Progenitor cell of endocrine pancreas (in vitro differentiated cells): ENCODE data around the gene DMWD. TPM values are rescaled to one million over a fixed set of nuclear protein-coding genes. Genes with fewer than 3 reads are reported as not detected.

ENCODE experiments used
- DNase-seq: peaks from one replicate; pipeline ENCODE4 v3.0.0; 2021; ENCODE audit warnings: low spot score; ENCODE audit not compliant: unreplicated experiment
- H3K27ac Mint-ChIP-seq: 2 replicates; pipeline ENCODE4 v1.8.0; 2021; ENCODE audit warnings: mild to moderate bottlenecking, moderate library complexity, mixed read lengths
- H3K27me3 Mint-ChIP-seq: 2 replicates; pipeline ENCODE4 v1.8.0; 2021; ENCODE audit warnings: mixed read lengths
- H3K36me3 Mint-ChIP-seq: 2 replicates; pipeline ENCODE4 v1.8.0; 2022; ENCODE audit warnings: mixed read lengths; ENCODE audit not compliant: insufficient read depth
- H3K4me1 Mint-ChIP-seq: 2 replicates; pipeline ENCODE4 v1.8.0; 2021; ENCODE audit warnings: low read depth, mixed read lengths
- H3K4me3 Mint-ChIP-seq: 2 replicates; pipeline ENCODE4 v1.8.0; 2021; ENCODE audit warnings: low read depth, mild to moderate bottlenecking, moderate library complexity, mixed read lengths
- H3K9me3 Mint-ChIP-seq: 2 replicates; pipeline ENCODE4 v1.8.0; 2021; ENCODE audit warnings: low read depth, mixed read lengths
- total RNA-seq: library from RNA; stranded (reverse); gene quantifications from 2 replicates; pipeline ENCODE4 v1.2.1, GENCODE V29; 2021
- TF ChIP-seq, protein P1 (sequence below): fragments of 200-600 bp; sonication (generic); IDR thresholded peaks from one replicate; pipeline ENCODE4 v1.5.0; 2021; ENCODE audit warnings: antibody characterized with exemption, mild to moderate bottlenecking; ENCODE audit not compliant: unreplicated experiment

Gene DMWD
- total RNA-seq, 1 donor from 2014 or later, result 108 TPM

DNA sequence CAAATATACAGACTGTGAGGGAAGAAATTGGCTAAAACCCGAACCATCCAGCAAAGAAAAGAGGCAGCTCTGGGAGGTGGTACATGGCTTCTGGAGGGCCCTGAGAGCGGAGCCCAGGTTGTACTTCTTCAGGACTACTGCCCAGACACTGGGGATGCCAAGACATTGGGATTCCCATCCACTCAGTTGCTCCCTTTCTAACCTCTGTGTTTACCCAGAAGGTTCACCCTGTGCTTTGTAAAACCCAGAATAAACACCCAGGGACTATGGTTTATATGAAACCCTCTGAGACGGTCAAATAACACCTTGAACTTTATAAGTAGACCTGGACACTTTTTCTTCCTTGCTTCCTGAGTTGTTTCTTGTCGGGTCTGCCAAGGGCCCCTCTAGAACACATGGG, 49.7 kb downstream of the DMWD start:
- no peak overlapping the region for H3K27ac Mint-ChIP-seq

DNA sequence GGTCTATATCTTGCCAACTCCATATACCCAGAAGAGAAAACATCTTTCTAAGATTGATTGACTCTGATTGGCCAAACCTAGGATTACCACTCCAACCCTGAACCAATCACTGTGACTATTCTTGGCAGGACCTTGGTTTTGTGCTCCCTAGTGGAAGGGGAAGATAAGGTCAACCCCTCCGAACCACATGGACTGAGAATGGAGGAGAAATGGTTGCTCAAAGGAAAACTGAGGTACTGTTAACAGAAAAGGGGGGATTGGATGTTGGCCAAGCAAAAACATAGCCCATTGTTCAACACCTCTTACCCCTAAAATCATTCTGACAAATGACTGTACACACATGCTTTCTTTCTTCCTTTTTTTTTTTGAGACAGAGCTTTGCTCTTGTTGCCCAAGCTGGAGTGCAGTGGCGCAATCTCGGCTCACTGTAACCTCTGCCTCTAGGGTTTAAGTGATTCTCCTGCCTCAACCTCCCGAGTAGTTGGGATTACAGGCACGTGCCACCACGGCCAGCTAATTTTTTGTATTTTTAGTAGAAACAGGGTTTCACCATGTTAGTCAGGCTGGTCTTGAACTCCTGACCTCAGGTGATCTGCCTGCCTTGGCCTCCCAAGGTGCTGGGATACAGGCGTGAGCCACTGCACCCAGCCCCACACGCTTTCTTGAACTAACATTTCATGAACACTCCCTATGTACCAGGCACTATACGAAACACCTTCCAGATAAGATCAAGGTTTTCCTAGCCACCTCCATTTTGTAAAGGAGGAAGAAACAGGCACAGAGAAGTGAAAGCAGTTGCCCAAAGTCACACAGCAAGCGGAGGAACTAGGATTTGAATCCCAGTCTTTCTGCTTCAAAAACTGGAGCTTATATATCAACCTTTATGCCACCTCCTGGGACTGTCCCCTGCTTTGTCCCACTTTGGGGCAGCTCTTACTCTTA, 52.9 kb downstream of the DMWD start:
- no peaks in the 10 kb centered on the region for H3K9me3 Mint-ChIP-seq
- H3K27ac Mint-ChIP-seq, result no peak overlapping the region
- peaks cover 2% of the 10 kb centered on the region for H3K27me3 Mint-ChIP-seq
- no peak overlapping the region for H3K4me3 Mint-ChIP-seq
- no peaks in the 10 kb centered on the region for H3K36me3 Mint-ChIP-seq
- no peaks in the 10 kb centered on the region for H3K4me1 Mint-ChIP-seq
- TF ChIP-seq, protein P1, sequence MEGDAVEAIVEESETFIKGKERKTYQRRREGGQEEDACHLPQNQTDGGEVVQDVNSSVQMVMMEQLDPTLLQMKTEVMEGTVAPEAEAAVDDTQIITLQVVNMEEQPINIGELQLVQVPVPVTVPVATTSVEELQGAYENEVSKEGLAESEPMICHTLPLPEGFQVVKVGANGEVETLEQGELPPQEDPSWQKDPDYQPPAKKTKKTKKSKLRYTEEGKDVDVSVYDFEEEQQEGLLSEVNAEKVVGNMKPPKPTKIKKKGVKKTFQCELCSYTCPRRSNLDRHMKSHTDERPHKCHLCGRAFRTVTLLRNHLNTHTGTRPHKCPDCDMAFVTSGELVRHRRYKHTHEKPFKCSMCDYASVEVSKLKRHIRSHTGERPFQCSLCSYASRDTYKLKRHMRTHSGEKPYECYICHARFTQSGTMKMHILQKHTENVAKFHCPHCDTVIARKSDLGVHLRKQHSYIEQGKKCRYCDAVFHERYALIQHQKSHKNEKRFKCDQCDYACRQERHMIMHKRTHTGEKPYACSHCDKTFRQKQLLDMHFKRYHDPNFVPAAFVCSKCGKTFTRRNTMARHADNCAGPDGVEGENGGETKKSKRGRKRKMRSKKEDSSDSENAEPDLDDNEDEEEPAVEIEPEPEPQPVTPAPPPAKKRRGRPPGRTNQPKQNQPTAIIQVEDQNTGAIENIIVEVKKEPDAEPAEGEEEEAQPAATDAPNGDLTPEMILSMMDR, result no peak
- no peak for DNase-seq

More for the DNA sequence above, 49.7 kb downstream of the DMWD start:
- Mint-ChIP-seq H3K27me3 (peaks cover 12% of the 10 kb centered on the region), H3K4me1 (no peaks in the 10 kb centered on the region), H3K4me3 (no peak overlapping the region), H3K9me3 (no peaks in the 10 kb centered on the region), H3K36me3 (no peaks in the 10 kb centered on the region)
- DNase-seq, result no peak
- TF ChIP-seq, protein P1, result no peak

DNA sequence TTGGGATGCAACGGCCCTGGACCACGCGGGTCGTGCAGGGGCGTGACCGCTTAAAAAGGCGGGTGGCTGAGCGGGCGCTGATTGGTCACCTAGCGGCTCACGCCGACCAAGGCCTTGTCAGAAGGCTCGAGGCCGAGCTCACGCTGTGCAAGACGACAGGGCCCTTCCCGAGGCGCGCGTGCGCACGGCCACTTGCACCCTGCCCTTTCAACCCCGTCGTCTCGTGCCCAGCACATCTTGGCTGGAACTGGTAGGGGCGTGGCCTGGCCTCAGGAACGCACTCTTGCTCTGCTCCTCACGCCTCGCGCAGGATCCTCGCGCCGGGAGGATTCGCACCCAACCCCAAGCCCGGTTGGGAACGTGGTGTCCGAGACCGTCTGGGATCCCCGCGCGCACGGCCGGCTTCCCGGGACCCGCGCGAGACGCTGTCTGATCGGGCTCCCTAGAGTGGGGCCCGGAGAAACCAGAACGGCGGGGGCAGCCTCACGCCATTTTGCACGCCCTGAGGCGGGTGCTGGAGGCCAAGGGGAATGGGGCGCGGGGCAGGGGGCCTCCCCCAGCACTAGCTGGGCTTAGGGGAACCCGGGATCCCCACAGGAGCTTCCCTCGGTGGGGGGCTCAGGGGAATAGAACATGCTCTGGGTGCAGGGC, 59.4 kb downstream of the DMWD start, which contains the start of gene MEIOSIN:
Gene MEIOSIN (plus strand): TSS at position 280 of the 651 bp plus-strand sequence. CDS start 1,938 bp downstream, outside the sequence.
- DNase-seq, result no peak
- TF ChIP-seq, protein P1, result no peak

More for the DNA sequence above, 59.4 kb downstream of the DMWD start, which contains the start of gene MEIOSIN:
- Mint-ChIP-seq H3K27me3 (no peaks in the 10 kb centered on the region), H3K9me3 (no peaks in the 10 kb centered on the region), H3K4me1 (peaks cover 9% of the 10 kb centered on the region), H3K4me3 (no peak within 1 kb of the TSS), H3K36me3 (no peaks in the 10 kb centered on the region), H3K27ac (peak within 1 kb of the TSS; percentile 27)

Other genes with a start within 250 kb of the DMWD start
- gene OPA3, start 208.0 kb downstream of the DMWD start, total RNA-seq, result 14.4 and 16.5 TPM in 2 replicates
- not detected in 2 replicates for gene GPR4, start 190.6 kb downstream of the DMWD start, total RNA-seq
- gene EML2, start 153.4 kb downstream of the DMWD start, total RNA-seq, result 28.6 and 29.8 TPM in 2 replicates
- gene GIPR, start 124.6 kb downstream of the DMWD start, total RNA-seq, result 26.4 and 27.2 TPM in 2 replicates
- 401 and 414 TPM in 2 replicates for gene SNRPD2, start 100.9 kb downstream of the DMWD start, total RNA-seq
- 9.0 and 10.8 TPM in 2 replicates for gene QPCTL, start 100.2 kb downstream of the DMWD start, total RNA-seq
- 41.6 and 44.7 TPM in 2 replicates for gene FBXO46, start 61.9 kb downstream of the DMWD start, total RNA-seq
- gene MEIOSIN, start 59.4 kb downstream of the DMWD start, total RNA-seq, result not detected in 2 replicates
- 36.9 and 42.3 TPM in 2 replicates for gene SIX5, start 23.6 kb downstream of the DMWD start, total RNA-seq
- gene DMPK, start 10.4 kb downstream of the DMWD start, total RNA-seq, result 117 and 122 TPM in 2 replicates
- gene RSPH6A, start 22.5 kb upstream of the DMWD start, total RNA-seq, result 0.42 and 0.48 TPM in 2 replicates
- gene SYMPK, start 70.3 kb upstream of the DMWD start, total RNA-seq, result 112 and 114 TPM in 2 replicates
- 23.5 and 25.4 TPM in 2 replicates for gene FOXA3, start 71.5 kb upstream of the DMWD start, total RNA-seq
- gene IRF2BP1, start 93.3 kb upstream of the DMWD start, total RNA-seq, result 30.4 and 35.0 TPM in 2 replicates
- 11.1 and 11.8 TPM in 2 replicates for gene MYPOP, start 109.8 kb upstream of the DMWD start, total RNA-seq
- gene NANOS2, start 121.9 kb upstream of the DMWD start, total RNA-seq, result not detected in 2 replicates
- 0.44 and 0.53 TPM in 2 replicates for gene NOVA2, start 181.0 kb upstream of the DMWD start, total RNA-seq
- gene CCDC61, start 202.6 kb upstream of the DMWD start, total RNA-seq, result 22.2 and 23.2 TPM in 2 replicates
- not detected in 2 replicates for gene PGLYRP1, start 230.2 kb upstream of the DMWD start, total RNA-seq
- gene IGFL4, start 248.2 kb upstream of the DMWD start, total RNA-seq, result 0.84 and 1.2 TPM in 2 replicates